ENCODE measurements around the gene SNED1. TPM values are rescaled to one million over a fixed set of nuclear protein-coding genes. Genes with fewer than 3 reads are reported as not detected.

SNED1 gene
- total RNA-seq, 2 donors from 2014 or later = 0.34 to 7.1 TPM

DNA sequence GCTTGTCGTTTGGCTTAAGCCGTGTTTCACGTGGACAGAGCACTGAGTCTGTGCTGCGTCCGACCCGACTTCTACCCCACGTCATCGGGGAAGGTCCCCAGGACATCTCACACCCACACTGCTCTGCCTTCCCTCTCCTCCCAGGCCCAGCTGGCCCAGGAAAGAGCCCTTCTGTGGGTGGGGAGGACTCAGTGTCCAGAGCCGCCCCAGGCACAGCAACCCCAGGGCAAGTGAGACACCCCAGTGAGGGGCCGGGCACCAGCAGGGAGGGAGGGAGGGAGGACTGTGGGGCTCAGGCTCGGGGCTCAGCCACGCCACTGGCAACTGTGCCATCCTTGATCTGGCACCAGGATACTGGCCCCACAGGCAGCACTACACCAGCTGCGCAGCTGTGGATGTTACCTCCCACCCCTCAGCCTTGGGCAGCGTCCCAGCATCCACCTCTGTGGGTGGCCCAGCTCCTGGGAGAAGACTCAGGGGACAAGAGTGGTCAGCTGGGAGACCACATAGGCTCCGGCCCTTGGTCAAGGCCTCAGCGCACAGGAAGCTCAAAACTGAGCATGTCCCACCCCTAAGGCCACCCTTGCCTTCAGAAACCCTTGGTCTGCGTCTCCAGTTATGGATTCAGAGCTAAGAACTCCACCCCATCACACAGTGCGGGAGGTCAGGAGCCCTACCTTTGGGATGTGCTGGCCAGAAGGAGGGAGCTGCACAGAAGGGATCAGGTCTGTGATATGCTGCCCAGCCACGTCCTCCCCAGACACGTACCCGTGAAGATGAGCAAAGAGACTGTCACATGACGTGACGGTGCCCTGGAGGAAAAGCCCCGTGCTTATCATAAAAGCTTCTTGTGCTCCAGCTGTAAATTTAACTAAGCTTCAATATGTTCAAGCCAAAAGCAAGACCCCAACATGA lies 139.1 kb downstream of the SNED1 start:
- Mint-ChIP-seq H3K36me3 (peaks cover 15 to 19% of the 10 kb centered on the region in 2 donors), H3K27ac (no peak overlapping the region), H3K9me3 (no peaks in the 10 kb centered on the region)
- no peak for DNase-seq (ENCODE audit: low spot score in 2 of 2)
- no peak for ATAC-seq

DNA sequence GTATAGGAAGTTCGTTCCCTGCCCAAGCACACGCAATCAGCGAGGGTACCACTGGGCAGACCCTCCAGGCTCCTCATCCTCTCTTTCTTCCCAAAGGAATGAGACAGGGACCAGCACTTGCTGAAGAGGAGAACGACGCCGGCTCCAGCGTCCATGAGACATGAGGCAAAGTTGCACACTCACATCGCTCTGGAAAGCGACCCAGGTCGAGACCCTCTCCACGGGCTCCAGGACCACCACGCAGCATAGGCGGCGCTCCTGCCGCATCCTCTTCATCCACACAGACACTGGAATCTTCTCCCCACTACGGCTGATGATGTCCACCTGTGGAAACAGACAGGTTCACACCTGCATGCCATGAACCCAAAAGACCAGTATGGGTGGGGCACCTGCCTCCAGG lies 140.1 kb downstream of the SNED1 start:
- no peak overlapping the region for H3K27ac Mint-ChIP-seq
- H3K9me3 Mint-ChIP-seq = no peaks in the 10 kb centered on the region
- no peak for ATAC-seq

DNA sequence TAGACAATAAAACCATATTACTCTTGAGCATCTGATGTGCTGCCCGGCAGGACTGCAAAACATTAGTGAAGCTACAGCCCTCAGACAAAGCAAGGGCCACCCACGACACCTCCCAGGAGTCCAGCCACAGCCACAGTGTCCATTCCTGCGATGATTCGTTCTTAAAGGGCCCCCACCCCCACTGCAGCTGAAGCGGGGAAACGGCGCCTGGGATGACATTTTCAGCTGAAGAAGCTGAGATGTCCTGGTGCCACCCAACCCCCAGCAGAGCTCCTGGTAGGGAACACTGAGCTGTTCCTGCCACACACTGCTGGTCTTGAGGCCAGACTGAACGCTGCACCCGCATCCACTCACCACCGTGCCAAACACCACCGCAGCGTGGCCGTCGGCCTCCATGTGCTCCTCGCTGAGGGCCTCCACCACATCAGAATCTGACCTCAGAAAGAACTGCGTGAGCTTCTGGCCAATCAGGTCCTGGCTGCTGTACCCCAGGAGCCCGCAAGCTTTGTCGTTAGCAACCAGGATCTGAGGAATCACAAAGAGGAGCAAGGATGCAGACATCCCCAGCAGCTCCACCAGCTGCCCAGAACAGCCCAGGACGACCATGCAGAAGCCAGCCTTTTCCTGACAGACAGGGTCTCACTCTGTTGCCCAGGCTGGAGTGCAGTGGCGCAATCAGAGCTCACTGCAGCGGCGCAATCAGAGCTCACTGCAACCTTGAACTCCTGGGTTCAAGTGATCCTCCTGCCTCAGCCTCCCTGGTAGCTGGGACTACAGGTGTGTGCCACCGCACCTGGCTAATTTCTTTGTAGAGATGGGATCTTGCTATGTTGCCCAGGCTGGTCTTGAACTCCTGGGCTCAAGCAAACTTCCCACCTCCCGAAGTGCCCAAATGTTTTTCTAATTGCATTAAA lies 141.4 kb downstream of the SNED1 start:
- H3K9me3 Mint-ChIP-seq = no peaks in the 10 kb centered on the region
- DNase-seq (ENCODE audit: low spot score in 2 of 2) (no peak), ATAC-seq (no peak)
- H3K36me3 Mint-ChIP-seq = peaks cover 7 to 10% of the 10 kb centered on the region in 2 donors
- no peak overlapping the region for H3K27ac Mint-ChIP-seq

More for the DNA sequence above, 140.1 kb downstream of the SNED1 start:
- no peak for DNase-seq (ENCODE audit: low spot score in 2 of 2)
- peaks cover 7 to 10% of the 10 kb centered on the region in 2 donors for H3K36me3 Mint-ChIP-seq

DNA sequence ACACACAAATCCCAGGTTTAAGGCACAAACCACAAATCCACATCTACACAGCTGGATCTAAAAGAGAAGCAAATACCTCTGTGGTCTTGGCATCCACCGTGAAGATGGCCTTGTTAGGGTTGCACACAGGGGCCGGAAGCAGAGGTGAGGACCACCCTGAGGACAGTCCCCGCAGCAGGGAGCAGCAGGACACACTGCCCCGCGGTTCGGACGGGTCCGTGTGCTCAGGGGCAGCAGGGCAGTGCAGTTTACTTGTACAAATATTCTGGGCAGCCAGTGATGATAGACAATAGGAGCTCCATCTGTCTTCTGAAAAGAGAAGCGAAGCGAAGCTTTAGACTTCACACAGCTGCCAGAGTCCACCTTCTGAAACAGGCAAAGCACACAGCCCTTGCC lies 142.0 kb downstream of the SNED1 start:
- DNase-seq (ENCODE audit: low spot score in 2 of 2) (no peak), ATAC-seq (no peak)
- H3K27ac Mint-ChIP-seq = no peak overlapping the region
- H3K9me3 Mint-ChIP-seq = no peaks in the 10 kb centered on the region
- H3K36me3 Mint-ChIP-seq = peaks cover 7 to 10% of the 10 kb centered on the region in 2 donors

DNA sequence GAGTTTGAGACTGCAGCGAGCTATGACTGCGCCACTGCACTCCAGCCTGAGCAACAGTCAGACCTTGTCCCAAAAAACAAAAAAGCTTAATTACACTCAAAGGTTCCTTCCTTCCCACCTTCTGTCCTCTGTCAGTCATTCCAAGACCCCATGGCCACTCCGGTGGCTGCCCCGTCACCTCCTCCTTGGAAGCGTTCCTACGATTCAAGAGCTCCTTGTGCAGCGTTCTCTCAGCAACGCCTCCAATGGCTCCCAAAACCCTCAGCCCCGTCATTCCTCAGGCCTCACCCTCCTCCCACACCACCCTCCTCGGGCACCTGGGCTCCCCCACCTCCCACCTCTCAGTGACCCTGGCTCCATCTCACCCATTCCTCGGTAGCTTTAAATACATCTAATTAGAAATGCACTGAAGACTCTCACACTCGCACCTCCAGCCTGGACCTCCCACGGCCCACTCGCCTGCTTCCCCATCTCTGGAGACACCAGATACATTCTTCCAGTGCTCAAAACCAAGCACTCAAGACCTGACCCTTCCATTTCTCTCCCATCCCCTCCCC lies 142.9 kb downstream of the SNED1 start:
- ATAC-seq = no peak
- Mint-ChIP-seq H3K36me3 (peaks cover 7 to 10% of the 10 kb centered on the region in 2 donors), H3K9me3 (no peaks in the 10 kb centered on the region)

DNA sequence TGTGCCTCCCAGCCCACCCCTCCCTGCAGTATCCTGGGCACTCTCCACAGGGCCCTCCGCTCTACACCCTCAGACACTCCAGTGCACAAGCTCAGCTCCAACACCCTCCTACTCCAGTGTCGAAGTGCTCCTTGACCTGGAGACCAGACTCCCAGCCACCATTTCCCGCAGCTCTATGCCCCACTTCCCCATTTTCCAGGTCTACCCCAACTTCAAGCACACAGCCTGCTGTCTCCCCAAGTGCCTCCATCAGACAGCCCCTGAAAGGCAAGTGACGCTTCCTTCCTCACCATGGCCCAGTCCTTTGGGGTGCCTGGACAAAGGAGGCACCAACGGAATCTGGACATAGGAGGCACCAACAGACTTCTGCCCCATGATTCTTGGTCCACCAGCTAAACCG lies 143.6 kb downstream of the SNED1 start:
- Mint-ChIP-seq H3K9me3 (no peaks in the 10 kb centered on the region), H3K27ac (peak overlapping the region in 1 of 2 donors; percentile 85), H3K36me3 (peaks cover 7 to 10% of the 10 kb centered on the region in 2 donors)
- DNase-seq (ENCODE audit: low spot score in 2 of 2) (no peak), ATAC-seq (no peak)

More for the DNA sequence above, 142.9 kb downstream of the SNED1 start:
- DNase-seq (ENCODE audit: low spot score in 2 of 2) = no peak
- peak overlapping the region in 1 of 2 donors; percentile 72 for H3K27ac Mint-ChIP-seq

DNA sequence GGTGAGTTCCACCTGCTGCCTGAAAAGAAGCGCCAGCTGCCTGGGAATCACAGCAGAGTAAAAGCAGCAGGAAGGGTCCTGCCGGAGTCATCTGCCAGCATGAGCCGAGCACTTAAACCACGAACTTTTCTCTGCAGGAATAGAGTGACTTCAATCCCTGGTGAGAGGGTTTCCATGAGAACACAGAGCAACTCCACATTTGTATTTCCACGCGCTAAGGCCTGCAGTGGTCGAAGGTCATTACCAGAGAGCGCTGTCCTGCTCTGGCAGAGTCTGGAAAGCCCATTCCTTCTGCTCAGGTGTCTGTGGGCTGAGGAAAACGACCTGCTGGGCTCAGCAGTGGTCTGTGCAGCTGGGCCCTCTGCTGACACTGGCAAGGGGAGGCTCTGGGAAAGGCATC lies 144.2 kb downstream of the SNED1 start:
- H3K36me3 Mint-ChIP-seq = peaks cover 7 to 10% of the 10 kb centered on the region in 2 donors
- no peaks in the 10 kb centered on the region for H3K9me3 Mint-ChIP-seq
- ATAC-seq = no peak
- no peak for DNase-seq (ENCODE audit: low spot score in 2 of 2)
- peak overlapping the region in 1 of 2 donors; percentile 53 for H3K27ac Mint-ChIP-seq

Other genes with a start within 250 kb of the SNED1 start
- gene KIF1A, start 178.4 kb upstream of the SNED1 start, total RNA-seq = 1 to 10 TPM; 2.1 to 6.6 TPM
- not detected for gene AGXT, start 129.8 kb upstream of the SNED1 start, total RNA-seq
- gene MAB21L4, start 102.5 kb upstream of the SNED1 start, total RNA-seq = not detected
- not detected for gene CROCC2, start 92.3 kb upstream of the SNED1 start, total RNA-seq
- 10 to 100 TPM; 37.8 to 47.1 TPM for gene MTERF4, start 103.7 kb downstream of the SNED1 start, total RNA-seq
- 10 to 100 TPM; 67.6 to 95.3 TPM for gene PASK, start 150.9 kb downstream of the SNED1 start, total RNA-seq
- 10 to 100 TPM; 81.6 to 98.9 TPM for gene PPP1R7, start 151.8 kb downstream of the SNED1 start, total RNA-seq
- gene ANO7, start 190.1 kb downstream of the SNED1 start, total RNA-seq = 1 to 10 TPM in 1 of 2 donors, under 1 TPM in 1; 0.27 to 5.3 TPM

Data from activated naive CD4-positive, alpha-beta T cell treated with anti-CD3 and anti-CD28 coated beads, Interleukin-2, amount 50 U/mL, for 72 hours (primary cell).